Neutrophil (primary cell): Measurements from ENCODE around the gene YKT6.

Source experiments
- H3K27ac ChIP-seq: fragments of 200-600 bp; sonication (generic); 2 replicates; pipeline ENCODE4 v1.5.1; 2016; ENCODE audit warnings: mild to moderate bottlenecking, moderate library complexity
- H3K27me3 ChIP-seq: fragments of 200-600 bp; sonication (generic); 2 replicates; pipeline ENCODE4 v1.6.0; 2016; ENCODE audit warnings: mild to moderate bottlenecking
- H3K36me3 ChIP-seq: fragments of 200-600 bp; sonication (generic); 2 replicates; pipeline ENCODE4 v1.5.1; 2017
- H3K4me1 ChIP-seq, 2 experiments: fragments of 200-600 bp in 1 of 2; sonication (generic) in 1 of 2; 1 replicate in 1 of 2; 2 replicates in 1 of 2; pipeline versions ENCODE4 v1.5.1 to v1.6.1; 2013 to 2016; ENCODE audit warnings: low read depth in 1 of 2, low read length in 1 of 2, mild to moderate bottlenecking in 1 of 2, moderate library complexity in 1 of 2; ENCODE audit not compliant: control insufficient read depth in 1 of 2, insufficient read depth in 1 of 2
- H3K4me3 ChIP-seq, 2 experiments: fragments of 200-600 bp in 1 of 2; sonication (generic) in 1 of 2; 1 replicate in 1 of 2; 2 replicates in 1 of 2; pipeline ENCODE4 v1.5.1; 2013 to 2016; ENCODE audit warnings: low read depth in 1 of 2, low read length in 1 of 2, mild to moderate bottlenecking in 1 of 2, moderate library complexity in 1 of 2
- H3K9me3 ChIP-seq: fragments of 200-600 bp; sonication (generic); 2 replicates; pipeline ENCODE4 v1.5.1; 2016
- CTCF ChIP-seq: fragments of 200-600 bp; sonication (generic); IDR thresholded peaks from 2 replicates; pipeline ENCODE4 v1.5.1; 2016; ENCODE audit warnings: antibody characterized with exemption

The YKT6 gene

GRCh38 chr7:44186736-44187135 is 14.0 kb upstream of the YKT6 start:
- Histone ChIP-seq H3K9me3 (no peaks in the 10 kb centered on the region), H3K36me3 (no peaks in the 10 kb centered on the region), H3K4me1 (no peaks in the 10 kb centered on the region), H3K4me3 (no peak overlapping the region), H3K27me3 (peaks cover 19% of the 10 kb centered on the region), H3K27ac (no peak overlapping the region)
- TF ChIP-seq CTCF, result no peak

- H3K36me3 ChIP-seq, result no peaks in the 10 kb centered on the region
- H3K27me3 ChIP-seq, result peaks cover 25% of the 10 kb centered on the region
- no peaks in the 10 kb centered on the region for H3K9me3 ChIP-seq
- H3K27ac ChIP-seq, result no peak overlapping the region
- H3K4me1 ChIP-seq, result no peaks in the 10 kb centered on the region
- H3K4me3 ChIP-seq, result no peak overlapping the region
- TF ChIP-seq CTCF, result no peak
These were observed 13.0 kb upstream of the YKT6 start for GRCh38 chr7:44187636-44188416.

GRCh38 chr7:44188480-44189225 is 12.1 kb upstream of the YKT6 start:
- Histone ChIP-seq H3K27ac (no peak overlapping the region), H3K27me3 (peaks cover 24% of the 10 kb centered on the region), H3K4me1 (no peaks in the 10 kb centered on the region), H3K36me3 (no peaks in the 10 kb centered on the region), H3K4me3 (no peak overlapping the region), H3K9me3 (no peaks in the 10 kb centered on the region)
- no peak for TF ChIP-seq CTCF

DNA sequence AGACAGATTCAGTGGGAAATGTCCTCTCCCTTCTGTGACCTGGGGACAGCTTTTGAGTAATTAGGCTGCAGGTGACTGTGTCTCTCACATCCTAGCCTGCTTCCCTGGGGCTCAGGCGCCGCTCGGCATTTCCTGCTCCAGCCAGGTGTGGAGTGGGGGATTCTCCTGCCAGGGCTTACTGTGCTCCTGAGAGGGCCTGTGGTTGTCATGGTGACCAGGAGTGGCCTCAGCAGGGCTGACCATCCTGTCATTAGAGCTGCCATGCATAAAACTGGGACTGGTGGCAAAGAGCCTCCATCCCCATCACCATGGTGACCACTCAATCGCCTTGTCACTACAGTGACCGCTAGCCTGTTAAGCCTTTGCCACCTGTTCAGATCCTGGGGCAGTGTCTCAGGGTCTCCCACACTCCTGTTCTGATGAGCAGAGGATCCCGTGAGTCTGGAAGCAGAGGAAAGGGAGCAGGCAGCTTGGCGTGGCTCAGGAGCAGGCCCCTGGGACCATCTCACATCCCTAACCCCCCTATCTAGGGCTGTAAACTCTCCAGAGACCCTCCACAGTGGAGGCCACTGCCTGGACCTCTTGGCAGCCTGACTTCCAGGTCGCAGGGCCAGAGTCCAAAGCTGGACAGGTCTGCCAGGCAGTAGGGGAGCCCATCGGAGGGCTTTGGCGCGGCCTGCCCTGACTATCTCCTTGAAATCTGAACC is 11.3 kb upstream of the YKT6 start, which contains the start of gene GCK:
Gene GCK (minus strand): TSS at position 154 of the 707 bp plus-strand sequence. CDS start 486 bp downstream, outside the sequence.
- Histone ChIP-seq H3K27me3 (peaks cover 24% of the 10 kb centered on the region), H3K9me3 (no peaks in the 10 kb centered on the region), H3K36me3 (no peaks in the 10 kb centered on the region), H3K4me3 (no peak within 1 kb of the TSS), H3K4me1 (no peaks in the 10 kb centered on the region), H3K27ac (no peak within 1 kb of the TSS)
- no peak for TF ChIP-seq CTCF

GRCh38 chr7:44189993-44190872 is 10.5 kb upstream of the YKT6 start:
- no peak for TF ChIP-seq CTCF
- Histone ChIP-seq H3K4me1 (no peaks in the 10 kb centered on the region), H3K27me3 (peaks cover 24% of the 10 kb centered on the region), H3K36me3 (no peaks in the 10 kb centered on the region), H3K4me3 (no peak overlapping the region), H3K9me3 (no peaks in the 10 kb centered on the region), H3K27ac (no peak overlapping the region)
